Gastrocnemius medialis (tissue), 4 donors: Measurements from ENCODE around the gene AMPH.

Experiments used
- POLR2A ChIP-seq, 2 donors: fragments of 450-650 bp; IDR thresholded peaks; one replicate each; pipeline ENCODE4 v1.6.1; 2017; ENCODE audit warnings: antibody characterized with exemption in 2 of 2, mild to moderate bottlenecking in 2 of 2, moderate library complexity in 2 of 2
- TF ChIP-seq, protein P1 (sequence below), 5 experiments: fragments of 450-650 bp in 3 of 5; fragments of 200-600 bp in 2 of 5; sonication (generic) in 2 of 5; IDR thresholded peaks in 4 of 5; conservative IDR thresholded peaks in 1 of 5; 1 replicate in 4 of 5; 2 replicates in 1 of 5; pipeline ENCODE4 v1.5.1; 2016 to 2019; ENCODE audit warnings: antibody characterized with exemption in 5 of 5, mild to moderate bottlenecking in 3 of 5, moderate library complexity in 3 of 5

DNA sequence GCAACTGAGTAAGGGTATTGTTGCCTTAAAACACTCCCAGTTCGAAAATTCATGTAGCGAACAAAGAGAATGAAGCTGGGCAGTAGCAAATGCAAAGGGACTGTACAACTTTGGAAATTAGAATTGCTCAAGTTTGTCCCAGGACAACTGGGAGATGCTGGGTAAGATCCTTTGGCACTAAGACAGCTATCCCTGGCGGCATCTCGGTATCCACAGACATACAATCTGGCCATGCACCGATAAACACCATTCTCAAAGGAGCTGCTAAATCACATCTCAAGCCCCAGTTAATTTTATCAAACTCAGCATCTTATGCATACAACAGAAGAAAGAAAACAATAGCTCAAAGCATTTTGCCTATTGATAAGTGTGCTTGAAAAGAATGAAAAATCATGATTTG lies 177.3 kb downstream of the AMPH start:
- TF ChIP-seq, protein P1, sequence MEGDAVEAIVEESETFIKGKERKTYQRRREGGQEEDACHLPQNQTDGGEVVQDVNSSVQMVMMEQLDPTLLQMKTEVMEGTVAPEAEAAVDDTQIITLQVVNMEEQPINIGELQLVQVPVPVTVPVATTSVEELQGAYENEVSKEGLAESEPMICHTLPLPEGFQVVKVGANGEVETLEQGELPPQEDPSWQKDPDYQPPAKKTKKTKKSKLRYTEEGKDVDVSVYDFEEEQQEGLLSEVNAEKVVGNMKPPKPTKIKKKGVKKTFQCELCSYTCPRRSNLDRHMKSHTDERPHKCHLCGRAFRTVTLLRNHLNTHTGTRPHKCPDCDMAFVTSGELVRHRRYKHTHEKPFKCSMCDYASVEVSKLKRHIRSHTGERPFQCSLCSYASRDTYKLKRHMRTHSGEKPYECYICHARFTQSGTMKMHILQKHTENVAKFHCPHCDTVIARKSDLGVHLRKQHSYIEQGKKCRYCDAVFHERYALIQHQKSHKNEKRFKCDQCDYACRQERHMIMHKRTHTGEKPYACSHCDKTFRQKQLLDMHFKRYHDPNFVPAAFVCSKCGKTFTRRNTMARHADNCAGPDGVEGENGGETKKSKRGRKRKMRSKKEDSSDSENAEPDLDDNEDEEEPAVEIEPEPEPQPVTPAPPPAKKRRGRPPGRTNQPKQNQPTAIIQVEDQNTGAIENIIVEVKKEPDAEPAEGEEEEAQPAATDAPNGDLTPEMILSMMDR (IDR thresholded peaks at IDR 0.05 in 4 of 5, conservative IDR thresholded peaks at IDR 0.05 in 1 of 5), result no peak
- no peak for TF ChIP-seq POLR2A (IDR thresholded peaks at IDR 0.05)
